CD4-positive, CD25-positive, alpha-beta regulatory T cell (primary cell): ENCODE measurements around the gene SNCAIP. TPM values are rescaled to one million over a fixed set of nuclear protein-coding genes. Genes with fewer than 3 reads are reported as not detected.

Experiments used
- ATAC-seq, 2 donors: fragments of 150-1000 bp; cut with Tn5 transposase; one replicate each; pipeline ENCODE4 v1.10.0; 2021; ENCODE audit warnings: low read depth in 2 of 2, moderate number of reproducible peaks in 2 of 2, moderate library complexity in 1 of 2
- DNase-seq, 3 donors: peaks; one replicate each; pipeline versions ENCODE4 v3.0.0 to v3.0.0-alpha.2; 2012 to 2022; ENCODE audit warnings: mixed read lengths in 1 of 3
- H3K27ac ChIP-seq: one replicate; pipeline ENCODE4 v1.7.0; 2013; ENCODE audit warnings: mild to moderate bottlenecking, low read length; ENCODE audit not compliant: insufficient read depth, poor library complexity, severe bottlenecking
- H3K27me3 ChIP-seq: one replicate; pipeline ENCODE4 v1.7.0; 2013; ENCODE audit warnings: low read length; ENCODE audit not compliant: control insufficient read depth, insufficient read depth
- H3K36me3 ChIP-seq: one replicate; pipeline ENCODE4 v1.7.0; 2013; ENCODE audit warnings: mild to moderate bottlenecking, low read length, moderate library complexity; ENCODE audit not compliant: control insufficient read depth, insufficient read depth
- H3K4me1 ChIP-seq: 2 replicates; pipeline ENCODE4 v1.7.0; 2013; ENCODE audit warnings: mild to moderate bottlenecking, low read length; ENCODE audit not compliant: insufficient read depth, control insufficient read depth, poor library complexity, severe bottlenecking
- H3K4me3 ChIP-seq: one replicate; pipeline ENCODE4 v1.7.0; 2013; ENCODE audit warnings: low read depth, mild to moderate bottlenecking, low read length, moderate library complexity
- H3K9me3 ChIP-seq, 2 experiments: 1 replicate in 1 of 2; 2 replicates in 1 of 2; pipeline ENCODE4 v1.7.0; 2013; ENCODE audit warnings: low read length in 2 of 2, mild to moderate bottlenecking in 1 of 2, moderate library complexity in 1 of 2; ENCODE audit not compliant: control insufficient read depth in 2 of 2
- H3K27ac Mint-ChIP-seq, 3 donors: one replicate each; pipeline ENCODE4 v1.8.0; 2020 to 2022; ENCODE audit warnings: mild to moderate bottlenecking in 3 of 3, mixed read lengths in 3 of 3, moderate library complexity in 2 of 3
- H3K27me3 Mint-ChIP-seq: one replicate; pipeline ENCODE4 v1.8.0; 2022; ENCODE audit warnings: mild to moderate bottlenecking, mixed read lengths
- H3K36me3 Mint-ChIP-seq: one replicate; pipeline ENCODE4 v1.8.0; 2020; ENCODE audit warnings: mixed read lengths
- H3K4me1 Mint-ChIP-seq, 4 donors: one replicate each; pipeline ENCODE4 v1.8.0; 2020 to 2022; ENCODE audit warnings: mixed read lengths in 4 of 4, mild to moderate bottlenecking in 1 of 4
- H3K4me3 Mint-ChIP-seq, 4 donors: one replicate each; pipeline ENCODE4 v1.8.0; 2020 to 2022; ENCODE audit warnings: mild to moderate bottlenecking in 4 of 4, mixed read lengths in 4 of 4, moderate library complexity in 3 of 4
- H3K9me3 Mint-ChIP-seq, 7 donors: one replicate each; pipeline ENCODE4 v1.8.0; 2020 to 2022; ENCODE audit warnings: mixed read lengths in 7 of 7, mild to moderate bottlenecking in 3 of 7, moderate library complexity in 2 of 7
- polyA plus RNA-seq, 4 donors: library from polyadenylated mRNA; unstranded; fragments of 300-500 nt; fragmentation: Illumina TruSeq; gene quantifications; one replicate each; pipeline ENCODE4 v1.2.3, GENCODE V29; 2021
- total RNA-seq: library from RNA; stranded (reverse); gene quantifications from one replicate; pipeline ENCODE4 v1.2.3, GENCODE V29; 2022

SNCAIP gene
- total RNA-seq: not detected
- not detected for polyA plus RNA-seq

DNA sequence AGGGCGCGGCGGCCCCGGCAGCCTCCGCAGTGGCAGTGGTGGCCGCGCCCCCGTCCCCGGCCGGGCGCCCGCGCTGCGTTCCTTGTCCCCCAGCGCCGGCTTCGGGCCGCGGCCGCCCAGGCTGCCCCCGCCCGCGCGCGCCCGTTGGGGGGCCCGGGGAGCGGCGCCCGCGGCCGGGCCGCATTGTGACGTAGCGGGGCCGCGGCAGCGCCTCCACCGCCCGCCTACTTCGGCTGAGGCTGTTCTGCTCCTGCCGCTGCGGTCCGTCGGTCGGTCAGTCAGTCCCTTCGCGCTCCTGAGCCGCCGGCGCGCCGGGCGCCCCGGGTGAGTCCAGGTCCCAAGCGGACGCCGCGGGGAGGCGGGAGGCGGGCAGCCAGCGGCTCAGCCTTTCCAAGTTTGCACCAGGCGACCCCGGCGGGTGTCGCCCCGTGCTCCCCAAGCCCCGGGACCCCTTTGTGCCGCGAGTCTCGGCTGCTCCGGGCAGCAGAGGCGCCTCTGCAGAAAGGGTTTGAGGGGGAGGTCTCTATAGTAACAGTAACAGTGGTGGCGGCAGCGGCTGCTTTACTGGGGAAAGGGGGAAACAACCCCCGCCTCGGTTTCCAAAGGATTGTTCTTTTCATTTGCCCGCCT lies at the start of gene SNCAIP:
TSS of gene SNCAIP (plus strand) at position 277 of the 630 bp plus-strand sequence. CDS start 78,898 bp downstream, outside the sequence.
- ATAC-seq: no peak
- Mint-ChIP-seq H3K36me3 (no peaks in the 10 kb centered on the region), H3K27me3 (peaks cover 57% of the 10 kb centered on the region), H3K27ac (no peak within 1 kb of the TSS), H3K4me1 (peaks cover 0 to 6% (median 5%) of the 10 kb centered on the region in 4 donors), H3K4me3 (no peak within 1 kb of the TSS), H3K9me3 (peaks cover 0 to 4% (median 0%) of the 10 kb centered on the region in 7 donors)
- DNase-seq: no peak
- Histone ChIP-seq H3K27me3 (peaks cover 23% of the 10 kb centered on the region), H3K27ac (no peak within 1 kb of the TSS), H3K9me3 (peaks cover 0 to 2% of the 10 kb centered on the region in 2 experiments), H3K4me3 (no peak within 1 kb of the TSS), H3K4me1 (no peaks in the 10 kb centered on the region), H3K36me3 (no peaks in the 10 kb centered on the region)

DNA sequence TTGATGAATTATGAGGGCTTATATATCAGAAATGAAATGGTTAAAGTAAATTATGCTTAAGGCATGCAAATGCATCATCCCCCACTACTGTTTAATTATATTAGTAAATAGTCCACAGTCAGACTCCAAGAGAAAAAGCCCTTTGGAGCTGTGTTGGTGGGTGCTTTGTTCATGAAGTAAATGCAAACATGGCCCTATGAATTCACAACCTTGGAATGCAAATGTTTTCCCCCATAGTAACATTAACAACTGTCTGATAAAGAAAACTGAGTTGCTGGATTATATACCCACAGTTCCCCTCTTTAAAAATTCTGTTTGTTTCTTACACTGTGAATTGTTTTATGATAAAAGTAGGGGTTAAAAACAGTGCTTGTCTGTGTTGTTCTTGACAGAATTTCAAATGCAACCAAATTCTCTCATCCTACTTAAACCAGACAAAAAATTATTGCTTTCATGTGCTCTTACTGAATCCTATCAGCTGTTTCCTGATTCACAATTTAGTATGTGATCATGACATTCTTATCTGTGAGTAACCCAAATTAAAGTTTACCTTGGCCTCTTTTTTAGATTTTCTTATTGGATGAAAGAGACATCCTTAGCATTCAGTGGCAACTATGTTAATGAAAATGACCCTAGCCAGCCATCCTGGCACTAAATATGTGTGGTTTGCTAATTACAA lies 48.5 kb upstream of the SNCAIP start:
- DNase-seq: no peak
- Histone ChIP-seq H3K4me1 (no peaks in the 10 kb centered on the region), H3K9me3 (no peaks in the 10 kb centered on the region), H3K27ac (no peak overlapping the region), H3K27me3 (no peaks in the 10 kb centered on the region), H3K4me3 (no peak overlapping the region), H3K36me3 (no peaks in the 10 kb centered on the region)
- H3K36me3 Mint-ChIP-seq: no peaks in the 10 kb centered on the region
- no peak overlapping the region for H3K4me3 Mint-ChIP-seq
- H3K9me3 Mint-ChIP-seq: peaks cover 0 to 9% (median 1%) of the 10 kb centered on the region in 7 donors
- H3K27ac Mint-ChIP-seq: no peak overlapping the region
- no peak for ATAC-seq
- no peaks in the 10 kb centered on the region for H3K4me1 Mint-ChIP-seq
- no peaks in the 10 kb centered on the region for H3K27me3 Mint-ChIP-seq

DNA sequence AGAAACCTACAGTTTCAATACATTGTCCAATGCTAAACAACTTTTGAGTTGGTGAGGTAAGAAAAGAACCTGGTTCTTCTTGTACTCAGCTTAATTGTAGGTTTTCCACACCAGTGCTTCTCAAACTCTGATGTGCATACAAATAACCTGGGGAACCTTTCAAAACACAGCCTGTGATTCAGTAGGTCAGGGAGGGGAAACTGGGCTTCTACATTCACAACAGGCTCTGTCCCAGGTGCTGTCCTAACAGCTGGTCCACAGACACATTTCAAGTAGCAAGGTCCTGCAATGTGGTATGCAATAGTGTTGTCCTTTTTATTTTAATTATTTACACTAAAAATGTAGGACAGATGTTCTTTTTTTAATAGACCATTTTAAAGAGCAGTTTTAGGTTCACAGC lies 47.4 kb upstream of the SNCAIP start:
- no peaks in the 10 kb centered on the region for H3K27me3 Mint-ChIP-seq
- H3K27ac Mint-ChIP-seq: no peak overlapping the region
- Histone ChIP-seq H3K4me1 (no peaks in the 10 kb centered on the region), H3K4me3 (no peak overlapping the region), H3K9me3 (no peaks in the 10 kb centered on the region), H3K36me3 (no peaks in the 10 kb centered on the region), H3K27ac (no peak overlapping the region), H3K27me3 (no peaks in the 10 kb centered on the region)
- ATAC-seq (no peak), DNase-seq (no peak)
- H3K4me1 Mint-ChIP-seq: no peaks in the 10 kb centered on the region
- no peaks in the 10 kb centered on the region for H3K36me3 Mint-ChIP-seq
- H3K9me3 Mint-ChIP-seq: peaks cover 0 to 7% (median 2%) of the 10 kb centered on the region in 7 donors
- H3K4me3 Mint-ChIP-seq: no peak overlapping the region

- DNase-seq: no peak
- H3K9me3 Mint-ChIP-seq: peaks cover 0 to 8% (median 2%) of the 10 kb centered on the region in 7 donors
- Histone ChIP-seq H3K4me3 (no peak overlapping the region), H3K36me3 (no peaks in the 10 kb centered on the region), H3K4me1 (no peaks in the 10 kb centered on the region), H3K27ac (no peak overlapping the region), H3K9me3 (no peaks in the 10 kb centered on the region), H3K27me3 (no peaks in the 10 kb centered on the region)
- H3K36me3 Mint-ChIP-seq: no peaks in the 10 kb centered on the region
- H3K4me1 Mint-ChIP-seq: no peaks in the 10 kb centered on the region
- H3K27me3 Mint-ChIP-seq: no peaks in the 10 kb centered on the region
- H3K4me3 Mint-ChIP-seq: no peak overlapping the region
- no peak overlapping the region for H3K27ac Mint-ChIP-seq
- ATAC-seq: no peak
Measured at GRCh38 chr5:122267185-122267584, 44.9 kb upstream of the SNCAIP start.

DNA sequence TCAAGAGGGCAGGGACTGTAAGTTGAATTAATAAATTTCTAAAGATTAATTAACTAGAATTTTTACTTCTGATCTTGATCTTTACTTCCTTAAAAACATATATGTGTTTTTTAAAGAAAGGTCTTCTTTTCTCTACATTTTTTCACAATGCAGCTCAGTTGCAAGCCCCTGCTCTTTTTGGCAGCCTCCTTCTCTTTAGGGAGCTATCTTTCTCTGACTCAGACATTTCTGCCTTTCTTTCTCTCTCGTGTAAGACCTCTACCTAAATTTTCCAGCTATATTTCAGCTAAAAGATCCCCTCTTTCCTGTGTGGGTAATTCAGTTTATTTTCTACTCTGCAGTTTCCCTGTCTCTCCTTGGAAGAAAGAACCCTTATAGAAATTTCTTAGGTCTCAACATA lies 38.3 kb upstream of the SNCAIP start:
- H3K4me1 ChIP-seq: no peaks in the 10 kb centered on the region
- H3K27me3 ChIP-seq: no peaks in the 10 kb centered on the region
- Mint-ChIP-seq H3K4me1 (no peaks in the 10 kb centered on the region), H3K4me3 (no peak overlapping the region), H3K27me3 (no peaks in the 10 kb centered on the region), H3K36me3 (no peaks in the 10 kb centered on the region), H3K27ac (no peak overlapping the region), H3K9me3 (peaks cover 0 to 11% (median 2%) of the 10 kb centered on the region in 7 donors)
- H3K4me3 ChIP-seq: no peak overlapping the region
- no peak for DNase-seq
- no peaks in the 10 kb centered on the region for H3K9me3 ChIP-seq
- no peak overlapping the region for H3K27ac ChIP-seq
- no peak for ATAC-seq
- H3K36me3 ChIP-seq: no peaks in the 10 kb centered on the region

- no peak overlapping the region for H3K27ac Mint-ChIP-seq
- H3K9me3 Mint-ChIP-seq: peaks cover 0 to 27% (median 5%) of the 10 kb centered on the region in 7 donors
- no peak for ATAC-seq
- no peaks in the 10 kb centered on the region for H3K36me3 ChIP-seq
- DNase-seq: no peak
- H3K4me3 Mint-ChIP-seq: no peak overlapping the region
- no peaks in the 10 kb centered on the region for H3K27me3 ChIP-seq
- no peaks in the 10 kb centered on the region for H3K4me1 Mint-ChIP-seq
- H3K4me1 ChIP-seq: no peaks in the 10 kb centered on the region
- H3K27ac ChIP-seq: no peak overlapping the region
- no peak overlapping the region for H3K4me3 ChIP-seq
- no peaks in the 10 kb centered on the region for H3K36me3 Mint-ChIP-seq
- H3K27me3 Mint-ChIP-seq: no peaks in the 10 kb centered on the region
- H3K9me3 ChIP-seq: no peaks in the 10 kb centered on the region
Measured at GRCh38 chr5:122283592-122283991, 28.4 kb upstream of the SNCAIP start.

- Histone ChIP-seq H3K9me3 (no peaks in the 10 kb centered on the region), H3K27ac (no peak overlapping the region), H3K27me3 (no peaks in the 10 kb centered on the region), H3K36me3 (no peaks in the 10 kb centered on the region), H3K4me1 (no peaks in the 10 kb centered on the region), H3K4me3 (no peak overlapping the region)
- no peak overlapping the region for H3K27ac Mint-ChIP-seq
- ATAC-seq (no peak), DNase-seq (no peak)
- H3K4me3 Mint-ChIP-seq: no peak overlapping the region
- H3K9me3 Mint-ChIP-seq: peaks cover 0 to 17% (median 3%) of the 10 kb centered on the region in 7 donors
- no peaks in the 10 kb centered on the region for H3K27me3 Mint-ChIP-seq
- no peaks in the 10 kb centered on the region for H3K4me1 Mint-ChIP-seq
- H3K36me3 Mint-ChIP-seq: no peaks in the 10 kb centered on the region
Measured at GRCh38 chr5:122286541-122286940, 25.5 kb upstream of the SNCAIP start.

DNA sequence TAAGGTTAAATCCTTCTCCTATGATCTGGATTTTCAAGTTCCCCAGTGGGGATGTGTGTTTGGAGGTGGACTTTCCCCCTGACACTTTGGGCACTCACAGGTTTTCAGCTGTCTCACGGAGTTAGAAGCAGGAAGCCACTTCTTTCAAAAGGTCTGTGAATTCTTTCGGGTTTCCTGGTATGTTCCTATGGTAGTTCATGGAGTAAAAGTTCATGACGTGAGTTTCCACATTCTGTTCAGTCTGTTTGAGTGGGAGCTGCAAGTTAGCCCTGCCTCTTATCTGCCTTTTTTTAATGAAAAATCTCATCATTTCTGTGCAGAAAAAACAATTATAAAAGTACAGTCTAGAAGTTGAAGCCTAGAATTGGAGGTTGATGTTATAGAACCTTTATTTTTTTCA lies 24.9 kb upstream of the SNCAIP start:
- Histone ChIP-seq H3K4me3 (no peak overlapping the region), H3K27ac (no peak overlapping the region), H3K36me3 (no peaks in the 10 kb centered on the region), H3K4me1 (no peaks in the 10 kb centered on the region), H3K27me3 (no peaks in the 10 kb centered on the region), H3K9me3 (no peaks in the 10 kb centered on the region)
- no peak overlapping the region for H3K4me3 Mint-ChIP-seq
- H3K27ac Mint-ChIP-seq: no peak overlapping the region
- ATAC-seq (no peak), DNase-seq (no peak)
- H3K9me3 Mint-ChIP-seq: peaks cover 0 to 14% (median 3%) of the 10 kb centered on the region in 7 donors
- no peaks in the 10 kb centered on the region for H3K27me3 Mint-ChIP-seq
- H3K4me1 Mint-ChIP-seq: no peaks in the 10 kb centered on the region
- no peaks in the 10 kb centered on the region for H3K36me3 Mint-ChIP-seq
